SKM-1 treated with dmso at 0.1 percent for 144 hours (cell line): Measurements from ENCODE around the gene CBLC.
A peak's percentile ranks its signal among the peaks of the same experiment; 100 is the strongest.

ENCODE experiments used
- DNase-seq: peaks from one replicate; lab custom pipeline; 2025; ENCODE audit not compliant: unreplicated experiment; lab: John Stamatoyannopoulos, UW

Gene CBLC

DNA sequence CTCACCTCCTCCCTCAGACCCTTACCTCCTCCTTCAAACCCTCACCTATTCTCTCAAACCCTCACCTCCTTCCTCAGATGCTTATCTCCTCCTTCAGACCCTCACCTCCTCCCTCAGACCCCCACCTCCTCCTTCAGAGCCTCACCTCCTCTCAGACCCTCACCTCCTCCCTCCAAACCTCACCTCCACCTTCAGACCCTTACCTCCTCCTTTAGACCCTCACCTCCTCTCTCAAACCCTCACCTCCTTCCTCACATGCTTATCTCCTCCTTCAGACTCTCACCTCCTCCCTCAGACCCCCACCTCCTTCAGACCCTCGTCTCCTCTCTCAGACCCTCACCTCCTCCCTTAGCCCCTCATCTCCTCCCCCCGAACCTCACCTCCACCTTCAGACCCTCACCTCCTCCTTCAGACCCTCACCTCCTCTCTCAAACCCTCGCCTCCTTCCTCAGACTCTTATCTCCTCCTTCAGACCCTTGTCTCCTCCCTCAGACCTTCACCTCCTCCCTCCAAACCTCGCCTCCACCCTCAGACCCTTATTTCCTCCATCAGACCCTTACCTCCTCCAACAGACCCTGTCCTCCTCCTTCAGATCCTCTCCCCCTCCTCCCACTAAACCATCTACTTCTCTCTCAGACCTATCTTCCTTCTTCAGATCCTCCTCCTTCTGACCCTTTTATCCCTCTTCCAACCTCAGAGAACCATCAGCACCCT, 31.6 kb upstream of the CBLC start:
- no peak for DNase-seq

DNA sequence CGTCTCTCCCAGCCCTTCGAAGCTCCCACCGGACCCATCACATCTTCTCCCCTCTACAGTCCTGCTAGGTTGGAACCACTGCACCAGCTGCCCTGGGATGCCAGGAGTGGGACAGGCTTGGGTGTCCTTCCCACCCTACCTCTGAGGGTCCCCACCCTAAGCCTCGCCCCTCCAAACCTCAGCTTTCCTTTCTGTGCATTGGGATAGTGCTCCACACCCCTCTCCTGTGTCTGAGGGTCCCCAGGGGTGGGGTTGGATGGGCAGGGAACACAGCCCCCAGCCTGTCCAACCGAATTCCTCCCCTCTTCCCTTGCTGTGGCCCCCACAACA, 31.1 kb upstream of the CBLC start:
- DNase-seq, result no peak

GRCh38 chr19:44746946-44747738, 30.5 kb upstream of the CBLC start:
- no peak for DNase-seq

DNA sequence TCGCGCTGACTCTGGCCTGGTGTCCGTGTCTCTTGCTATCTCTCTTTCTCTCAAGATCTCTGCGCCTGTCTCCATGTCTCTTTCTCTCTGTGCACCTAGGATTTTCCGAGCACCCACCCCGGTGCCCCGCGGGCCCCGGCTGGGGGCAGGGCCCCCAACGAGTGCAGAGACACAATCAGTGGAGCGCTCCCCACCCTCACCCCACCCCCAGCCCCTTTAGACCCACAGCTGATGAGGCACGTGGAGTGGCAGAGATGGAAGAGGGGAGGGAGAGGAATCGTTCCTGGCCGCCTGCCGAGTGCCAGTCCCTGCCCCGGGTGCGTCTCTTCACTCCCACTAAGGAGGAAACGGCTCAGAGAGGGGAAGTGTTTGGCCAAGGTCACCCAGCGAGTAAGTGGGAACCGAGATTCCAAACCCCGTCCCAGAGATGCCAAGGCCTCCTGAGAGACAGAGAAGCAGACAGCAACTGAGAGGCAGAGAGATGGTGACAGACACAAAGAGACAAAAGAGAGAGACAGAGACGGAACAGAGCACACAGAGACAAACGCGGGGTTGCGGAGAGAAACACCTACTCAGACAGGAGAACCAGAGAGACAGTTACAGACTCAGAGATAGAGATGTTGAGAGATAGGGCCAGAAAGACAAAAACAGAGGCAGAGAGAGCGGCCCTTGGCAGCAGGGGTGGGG, 29.8 kb upstream of the CBLC start:
- DNase-seq, result no peak

DNA sequence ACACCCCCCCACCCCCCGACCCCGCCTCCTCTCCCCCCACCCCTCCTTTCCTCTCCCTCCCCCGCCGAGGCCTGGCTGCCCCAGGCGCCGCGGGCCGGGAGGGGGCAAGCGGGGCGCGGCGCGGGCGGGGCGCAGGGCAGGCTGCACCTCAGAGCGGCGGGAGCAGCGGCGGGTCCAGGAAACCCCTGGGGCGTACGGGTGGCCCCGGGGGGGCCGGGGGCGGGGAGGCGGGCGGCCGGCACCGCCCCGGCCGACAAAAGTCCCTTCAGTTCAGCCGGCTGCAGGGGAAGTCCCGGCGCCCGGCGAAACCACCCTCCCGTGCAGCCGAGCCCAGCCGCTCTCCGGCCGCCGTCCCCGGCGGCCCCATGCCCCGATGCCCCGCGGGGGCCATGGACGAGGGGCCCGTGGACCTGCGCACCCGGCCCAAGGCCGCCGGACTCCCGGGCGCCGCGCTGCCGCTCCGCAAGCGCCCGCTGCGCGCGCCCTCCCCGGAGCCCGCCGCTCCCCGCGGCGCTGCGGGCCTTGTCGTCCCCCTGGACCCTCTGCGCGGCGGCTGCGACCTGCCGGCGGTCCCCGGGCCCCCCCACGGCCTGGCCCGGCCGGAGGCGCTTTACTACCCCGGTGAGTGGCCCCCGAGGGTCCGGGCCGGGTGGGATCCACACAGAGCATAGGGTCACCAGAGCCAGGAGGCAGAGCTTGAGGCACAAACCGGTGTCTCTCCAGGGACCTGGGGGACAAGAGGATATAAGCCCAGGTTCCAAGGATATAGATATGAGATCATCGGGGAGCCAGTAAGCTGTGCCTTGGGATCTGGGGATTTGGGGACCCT, 29.1 kb upstream of the CBLC start, which contains the start of gene BCL3:
TSS of gene BCL3 (plus strand) at position 283 of the 829 bp plus-strand sequence. CDS start at position 366, 83 bp downstream.
- no peak for DNase-seq

- no peak for DNase-seq
Measured at GRCh38 chr19:44749292-44749691, 28.4 kb upstream of the CBLC start.

DNA sequence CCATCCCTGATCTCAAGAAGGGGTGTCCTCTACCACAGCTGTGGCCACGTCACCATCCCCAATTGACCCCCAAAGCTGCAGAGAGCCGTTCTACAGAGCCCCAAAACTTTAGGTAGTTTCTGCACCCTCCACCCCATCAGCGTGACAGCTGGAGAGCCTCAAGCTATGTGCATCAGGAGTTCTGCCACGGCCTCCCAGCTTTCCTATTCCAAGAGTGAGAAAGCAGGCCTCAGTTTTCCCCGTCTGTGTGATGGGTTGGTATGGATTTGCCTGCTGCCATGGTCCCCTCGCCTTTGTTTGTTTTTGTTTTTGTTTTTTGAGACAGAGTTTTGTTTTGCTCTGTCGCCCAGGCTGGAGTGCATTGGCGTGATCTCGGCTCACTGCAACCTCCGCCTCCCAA, 27.7 kb upstream of the CBLC start:
- DNase-seq, result no peak

- no peak for DNase-seq
Measured at GRCh38 chr19:44752123-44752815, 25.4 kb upstream of the CBLC start.

- peak; percentile 81 for DNase-seq
Measured at GRCh38 chr19:44752816-44753625, 24.7 kb upstream of the CBLC start.

- no peak for DNase-seq
Measured at GRCh38 chr19:44753626-44753931, 24.1 kb upstream of the CBLC start.

GRCh38 chr19:44753932-44754749, 23.5 kb upstream of the CBLC start:
- no peak for DNase-seq

- DNase-seq, result no peak
Measured at GRCh38 chr19:44754750-44755080, 23.0 kb upstream of the CBLC start.

GRCh38 chr19:44755219-44755618, 22.5 kb upstream of the CBLC start:
- no peak for DNase-seq

DNA sequence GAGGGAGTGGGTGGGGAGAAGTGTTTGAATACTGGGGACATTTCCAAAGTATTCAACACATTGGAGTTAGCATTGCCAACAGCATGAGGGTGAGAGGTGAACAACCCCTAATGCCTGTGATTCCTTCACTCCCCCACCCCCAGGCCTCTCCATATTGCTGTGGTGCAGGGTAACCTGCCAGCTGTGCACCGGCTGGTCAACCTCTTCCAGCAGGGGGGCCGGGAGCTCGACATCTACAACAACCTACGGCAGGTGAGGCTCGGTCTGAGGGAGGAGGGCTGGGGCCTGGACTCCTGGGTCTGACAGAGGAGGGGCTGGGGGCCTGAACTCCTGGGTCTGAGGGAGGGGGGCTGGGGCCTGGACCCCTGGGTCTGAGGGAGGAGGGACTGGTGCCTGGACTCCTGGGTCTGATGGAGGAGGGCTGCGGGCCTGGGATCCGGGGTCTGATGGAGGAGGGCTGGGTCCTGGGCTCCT, 21.6 kb upstream of the CBLC start:
- no peak for DNase-seq

GRCh38 chr19:44757057-44757734, 20.5 kb upstream of the CBLC start:
- DNase-seq, result no peak

DNA sequence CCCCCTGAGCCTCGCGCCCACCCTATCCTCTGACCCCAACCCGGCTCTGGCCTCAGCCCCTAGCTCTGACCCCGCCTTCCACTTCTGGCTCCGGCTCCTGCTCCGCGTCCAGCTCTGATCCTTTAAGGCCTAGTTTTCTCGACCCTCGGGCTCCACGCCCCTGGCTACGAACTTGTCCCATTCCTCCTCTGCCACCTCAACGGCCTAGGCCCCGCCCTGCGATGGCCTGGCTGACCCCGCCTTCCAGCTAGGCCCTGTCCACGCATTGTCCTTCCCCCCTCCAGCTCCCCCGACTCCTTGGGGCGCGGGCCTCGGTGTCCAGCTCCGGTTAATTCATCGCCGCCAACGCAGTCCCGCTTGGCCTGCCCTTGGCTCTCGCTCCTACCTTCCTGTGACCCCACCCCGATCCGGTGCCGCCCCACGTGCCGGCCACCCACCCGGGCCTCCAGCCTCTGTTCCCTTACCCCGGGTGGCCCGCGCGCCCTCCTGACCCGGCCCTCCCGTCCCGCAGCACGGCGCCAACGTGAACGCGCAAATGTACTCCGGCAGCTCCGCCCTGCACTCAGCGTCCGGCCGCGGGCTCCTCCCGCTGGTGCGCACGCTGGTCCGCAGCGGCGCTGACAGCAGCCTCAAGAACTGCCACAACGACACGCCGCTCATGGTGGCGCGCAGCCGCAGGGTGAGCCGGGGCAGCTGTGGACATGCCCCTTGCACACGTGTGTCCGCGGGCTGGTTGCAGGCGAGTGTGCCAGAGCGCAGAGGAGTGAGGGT, 19.8 kb upstream of the CBLC start:
- no peak for DNase-seq

GRCh38 chr19:44758596-44758995, 19.1 kb upstream of the CBLC start:
- DNase-seq, result no peak
